GM12878 (cell line): ENCODE data around the gene B3GALT6. TPM values are rescaled to one million over a fixed set of nuclear protein-coding genes. Genes with fewer than 3 reads are reported as not detected.

Source experiments
- ATAC-seq: fragments of 200-7000 bp; cut with Tn5 transposase; 3 replicates; pipeline ENCODE4 v1.9.1; 2020; ENCODE audit warnings: mild to moderate bottlenecking, moderate library complexity
- BruUV-seq: library from RNA; stranded (reverse); fragments of 400-500 nt; replicated peaks from 2 replicates; lab custom pipeline; 2021; lab: Mats Ljungman, UMichigan
- CTCF ChIA-PET: fragments of 300-600 bp; sonication (Branson Sonifier 250); formaldehyde crosslinking; extraction: SDS; loops from one replicate; lab custom pipeline; 2021; ENCODE audit warnings: inconsistent platforms; lab: Yijun Ruan, JAX
- POLR2A ChIA-PET: fragments of 350-600 bp; formaldehyde crosslinking; extraction: SDS; loops from one replicate; lab custom pipeline; 2021; ENCODE audit warnings: inconsistent platforms; lab: Charles Lee
- RAD21 ChIA-PET: fragments of 300-600 bp; sonication (Branson Sonifier 250); formaldehyde crosslinking; loops from one replicate; lab custom pipeline; 2023; ENCODE audit warnings: antibody characterized with exemption; ENCODE audit not compliant: unreplicated experiment; lab: Charles Lee
- SMC1A ChIA-PET: fragments of 300-600 bp; sonication (Branson Sonifier 250); formaldehyde crosslinking; loops from one replicate; lab custom pipeline; 2023; ENCODE audit not compliant: unreplicated experiment, uncharacterized antibody; lab: Charles Lee
- DNase-seq: peaks from one replicate; pipeline ENCODE4 v3.0.0-alpha.2; 2011; ENCODE audit warnings: low read depth, low spot score
- FAIRE-seq: peaks from 3 replicates; lab custom pipeline; 2011; peaks lifted over from hg19 to GRCh38; lab: Jason Lieb, UNC
- H2AFZ ChIP-seq: 2 replicates; pipeline ENCODE4 v1.6.0; 2011; ENCODE audit warnings: low read depth, low read length, control low read depth; ENCODE audit not compliant: control insufficient read depth
- H3K27ac ChIP-seq: 2 replicates; pipeline ENCODE4 v1.5.1; 2011; ENCODE audit warnings: control low read depth; ENCODE audit not compliant: control insufficient read depth, insufficient read depth
- H3K27me3 ChIP-seq, 2 experiments: replicated peaks in 1 of 2; 2 replicates each; pipeline versions ENCODE4 v1.6.0 to v1.6.1; 2011; ENCODE audit warnings: low read length in 1 of 2; ENCODE audit not compliant: control insufficient read depth in 2 of 2, insufficient read depth in 2 of 2
- H3K36me3 ChIP-seq, 2 experiments: 2 replicates each; pipeline ENCODE4 v1.5.1; 2011; ENCODE audit warnings: low read length in 1 of 2; ENCODE audit not compliant: control insufficient read depth in 2 of 2, insufficient read depth in 2 of 2
- H3K4me1 ChIP-seq: 2 replicates; pipeline ENCODE4 v1.6.1; 2011; ENCODE audit warnings: mild to moderate bottlenecking, low read length, moderate library complexity, mixed read lengths; ENCODE audit not compliant: control insufficient read depth, insufficient read depth
- H3K4me2 ChIP-seq: 2 replicates; pipeline ENCODE4 v1.6.0; 2011; ENCODE audit warnings: control low read depth; ENCODE audit not compliant: control insufficient read depth, insufficient read depth
- H3K4me3 ChIP-seq: fragments of 200-600 bp; sonication (generic); 2 replicates; pipeline ENCODE4 v1.5.1; 2016
- H3K79me2 ChIP-seq: 2 replicates; pipeline ENCODE4 v1.6.0; 2011; ENCODE audit warnings: low read length; ENCODE audit not compliant: control insufficient read depth, insufficient read depth
- H3K9ac ChIP-seq: 2 replicates; pipeline ENCODE4 v1.8.0; 2011; ENCODE audit warnings: low read length, control low read depth, mixed read lengths; ENCODE audit not compliant: control insufficient read depth, insufficient read depth
- H3K9me3 ChIP-seq: replicated peaks from 3 replicates; pipeline ENCODE4 v1.5.1; 2011; ENCODE audit warnings: mild to moderate bottlenecking, low read length; ENCODE audit not compliant: control insufficient read depth, insufficient read depth
- H4K20me1 ChIP-seq: 2 replicates; pipeline ENCODE4 v1.6.0; 2011; ENCODE audit not compliant: control insufficient read depth, insufficient read depth
- ETV6 ChIP-seq, 2 experiments: fragments of 450-650 bp in 1 of 2; IDR thresholded peaks in 1 of 2; conservative IDR thresholded peaks in 1 of 2; 2 replicates each; pipeline ENCODE4 v1.6.1; 2014; ENCODE audit warnings: antibody characterized with exemption in 1 of 2, borderline replicate concordance in 1 of 2, low read depth in 1 of 2, mild to moderate bottlenecking in 1 of 2, moderate library complexity in 1 of 2
- NFIC ChIP-seq: IDR thresholded peaks from 2 replicates; pipeline ENCODE4 v1.6.1; 2012; ENCODE audit warnings: low read depth, mild to moderate bottlenecking, inconsistent platforms, low read length, moderate library complexity
- ZSCAN29 ChIP-seq: fragments of 450-650 bp; IDR thresholded peaks from 2 replicates; pipeline ENCODE4 v1.6.1; 2017; ENCODE audit warnings: mild to moderate bottlenecking, moderate library complexity
- WGBS: methylation state at CpG from one replicate; pipeline ENCODE4 v1.1.6; 2016; ENCODE audit warnings: low lambda C conversion rate; ENCODE audit not compliant: insufficient replicate concordance, insufficient coverage; ENCODE audit errors: missing lambda C conversion rate; 5-methylcytosine and 5-hydroxymethylcytosine counted together
- in situ Hi-C: fragments of 300-500 bp; cut with MboI; formaldehyde crosslinking; loops from 9 replicates; pipeline ENCODE4 v1.14.3; 2018; ENCODE audit warnings: mixed read lengths
- intact Hi-C: fragments of 100-400 bp; cut with micrococcal nuclease; formaldehyde crosslinking; loops from one replicate; pipeline ENCODE4 v1.14.2; 2022; ENCODE audit not compliant: unreplicated experiment
- polyA plus RNA-seq, 11 experiments: library from polyadenylated mRNA; depleted of rRNA in 4 of 11; unstranded in 6 of 11; stranded (reverse) in 5 of 11; fragments of >200 nt; fragmentation: Nextera tagmentation in 4 of 11; fragmentation: Illumina TruSeq in 1 of 11; extraction: Ambion mirVana in 4 of 11; extraction: Trizol in 1 of 11; gene quantifications; 1 replicate in 1 of 11; 2 replicates in 10 of 11; pipeline versions ENCODE4 v1.2.1 to v1.2.3, GENCODE V29; 2011 to 2016; ENCODE audit warnings: inconsistent platforms in 2 of 11, missing spikeins in 2 of 11, low read depth in 1 of 11
- total RNA-seq, 4 experiments: library from RNA; depleted of rRNA in 3 of 4; stranded (reverse); fragments of >200 nt in 3 of 4; fragmentation: Illumina TruSeq in 1 of 4; extraction: Trizol in 1 of 4; gene quantifications; 2 replicates each; pipeline versions ENCODE4 v1.2.1 to v1.2.3, GENCODE V29; 2013 to 2021

B3GALT6 gene
- total and polyA plus RNA-seq, 10 of the 15 experiments (the other 5 are each of a cell fraction or from before 2014, with no cell fraction given), result 0.53 to 20.8 (median 4.5) TPM

- no peak for TF ChIP-seq ETV6 (conservative IDR thresholded peaks at IDR 0.05 in 1 of 2, IDR thresholded peaks at IDR 0.05 in 1 of 2; ENCODE audit: borderline replicate concordance in 1 of 2, low read depth in 1 of 2)
- no peak for TF ChIP-seq ZSCAN29
- TF ChIP-seq, all 136 proteins: peak for 8
Observed at GRCh38 chr1:1208713-1209433, 23.2 kb upstream of the B3GALT6 start (continued).

- H3K79me2 ChIP-seq, result no peaks in the 10 kb centered on the region
- H3K4me3 ChIP-seq, result no peak overlapping the region
- no peak for ATAC-seq
- no peak overlapping the region for H3K9ac ChIP-seq
- intact Hi-C loops, result no loop called here
- SMC1A ChIA-PET, result no interaction called here
- POLR2A ChIA-PET, result interaction anchor here (2.6 kb wide), 1 partner anchor 21 kb away, joined by 8 read pairs; the partner anchor contains the start of genes B3GALT6 and SDF4
- no peak for FAIRE-seq
- no peak overlapping the region for H3K27ac ChIP-seq
- peaks cover 0 to 8% of the 10 kb centered on the region in 2 experiments; a peak in 1 of 4 replicates for H3K27me3 ChIP-seq
- H3K9me3 ChIP-seq, result no peaks in the 10 kb centered on the region
- no peak overlapping the region for H2AFZ ChIP-seq
- WGBS, result 74% methylated on average over 28 of the region's 31 CpGs
- no peak for DNase-seq
- RAD21 ChIA-PET, result interaction anchor here (1.0 kb wide), 2 partner anchors 23 to 39 kb away, joined by 3 read pairs; no protein-coding TSS in a partner anchor
- no peak for TF ChIP-seq NFIC
- H3K4me2 ChIP-seq, result no peak overlapping the region
- in situ Hi-C loops, result no loop called here
- no TSS peak for BruUV-seq
- peaks cover 0 to 1% of the 10 kb centered on the region in 2 experiments; a peak in 2 of 4 replicates for H3K36me3 ChIP-seq
- H3K4me1 ChIP-seq, result peaks cover 56% of the 10 kb centered on the region
- CTCF ChIA-PET, result no interaction called here
- H4K20me1 ChIP-seq, result no peaks in the 10 kb centered on the region
Observed at GRCh38 chr1:1210726-1211540, 21.1 kb upstream of the B3GALT6 start.
